GM19328 (cell line): ENCODE measurements around the gene DNAJB4.

Source experiments
- ATAC-seq: cut with Tn5 transposase; IDR thresholded peaks from one replicate; pipeline ENCODE4 v1.9.1; 2021; ENCODE audit warnings: mild to moderate bottlenecking, moderate library complexity; ENCODE audit not compliant: unreplicated experiment

The DNAJB4 gene

DNA sequence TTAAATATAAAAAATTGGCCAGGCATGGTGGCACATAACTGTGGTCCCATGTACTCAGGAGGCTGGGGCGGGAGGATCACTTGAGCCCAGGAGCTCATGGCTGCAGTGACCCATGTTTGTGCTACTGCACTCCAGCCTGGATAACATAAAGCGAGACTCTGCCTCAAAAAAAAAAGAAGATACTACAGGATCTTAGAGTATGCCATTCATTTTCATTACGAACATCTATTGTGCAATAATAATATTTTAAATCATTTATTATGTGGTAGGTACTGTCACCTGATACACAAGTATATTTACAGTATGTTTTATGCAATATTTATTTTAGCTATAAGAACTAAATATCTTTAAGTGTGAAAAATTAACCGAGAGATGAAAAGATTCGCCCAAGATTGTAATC lies 31.7 kb downstream of the DNAJB4 start:
- no peak for ATAC-seq

DNA sequence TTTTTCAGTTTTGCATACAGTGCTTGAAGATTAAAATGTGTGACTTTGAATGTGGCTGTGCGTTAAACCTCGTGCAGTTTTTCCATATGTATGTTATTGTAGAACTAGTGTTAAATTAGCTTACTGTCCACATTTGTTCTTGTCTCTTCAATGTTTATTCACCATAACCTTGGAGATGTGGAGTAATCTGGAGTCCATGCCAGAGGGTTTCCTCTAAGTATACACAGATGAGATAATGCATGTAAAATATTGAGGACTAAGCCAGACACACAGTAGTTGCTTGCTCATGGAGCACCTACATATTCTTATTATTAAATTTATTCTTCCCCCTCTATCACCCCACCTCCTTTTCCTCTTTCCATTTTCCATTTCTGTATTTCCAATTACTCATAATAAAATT lies 33.3 kb downstream of the DNAJB4 start:
- no peak for ATAC-seq

DNA sequence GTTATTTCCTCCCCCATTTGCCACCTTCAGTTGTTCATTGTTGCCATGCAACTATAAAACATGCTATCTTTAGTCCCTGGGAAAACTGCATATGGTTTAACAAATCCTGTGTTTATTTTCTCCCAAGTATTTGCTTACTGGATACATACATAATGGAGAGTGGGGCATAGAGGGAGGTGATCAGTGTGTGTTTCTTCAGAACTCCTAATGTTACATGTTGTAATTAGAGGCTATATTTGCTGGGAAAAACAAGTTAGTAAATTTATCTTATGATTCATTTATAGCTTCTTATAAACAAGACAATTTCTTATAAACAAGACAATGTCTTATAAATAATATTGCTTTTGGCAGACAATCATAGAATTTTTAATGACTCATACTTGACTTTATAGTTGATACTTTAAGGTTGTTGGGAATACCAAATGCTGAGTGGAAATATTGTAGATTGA lies 33.8 kb downstream of the DNAJB4 start:
- no peak for ATAC-seq

DNA sequence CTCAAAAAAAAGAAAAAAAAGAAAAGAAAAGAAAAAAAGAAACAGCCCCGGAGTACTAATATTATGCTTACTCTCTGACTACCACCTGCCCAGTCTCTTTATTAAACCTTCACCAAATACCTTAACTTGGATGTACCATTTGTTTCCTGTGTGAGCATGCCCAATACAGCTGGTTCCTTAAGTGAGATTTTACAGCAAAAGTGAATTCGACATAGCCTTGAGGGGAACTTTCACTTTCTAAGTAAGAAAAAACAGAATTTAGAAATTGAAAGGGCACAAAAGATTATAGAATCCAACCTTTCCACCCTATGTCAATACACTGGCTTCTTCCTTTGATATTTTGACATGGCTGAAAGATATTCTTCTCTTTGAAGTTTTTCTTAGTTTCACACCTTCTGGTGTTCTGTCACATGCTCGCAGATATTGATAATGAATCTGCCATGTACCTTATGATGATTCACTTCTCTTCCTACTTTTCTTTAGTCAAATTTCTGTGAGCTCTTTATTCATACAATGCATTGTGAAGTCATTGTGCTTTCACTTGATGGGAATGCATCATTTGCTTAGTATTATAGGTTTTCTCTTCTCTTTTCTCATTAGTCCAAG lies 35.8 kb downstream of the DNAJB4 start:
- no peak for ATAC-seq

DNA sequence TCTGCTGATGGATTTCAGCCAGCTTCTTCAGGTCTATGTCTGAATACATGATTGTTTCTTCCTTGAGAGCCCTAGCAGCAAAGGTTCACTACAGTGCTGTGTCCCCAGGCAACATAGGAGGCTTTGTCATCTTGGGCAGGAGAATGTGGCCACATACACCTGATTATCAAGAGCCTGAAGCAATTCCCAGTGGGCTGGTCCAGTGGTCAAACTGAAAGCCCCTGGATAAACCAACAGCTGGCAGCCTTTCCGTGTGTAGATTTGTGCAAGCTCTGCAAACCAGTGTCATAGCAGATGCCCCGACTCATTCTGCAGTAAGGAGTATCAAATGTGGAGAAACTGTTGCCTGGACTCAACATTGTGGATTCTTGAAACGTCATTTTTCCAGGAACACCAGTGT lies 38.7 kb downstream of the DNAJB4 start:
- ATAC-seq, result no peak

DNA sequence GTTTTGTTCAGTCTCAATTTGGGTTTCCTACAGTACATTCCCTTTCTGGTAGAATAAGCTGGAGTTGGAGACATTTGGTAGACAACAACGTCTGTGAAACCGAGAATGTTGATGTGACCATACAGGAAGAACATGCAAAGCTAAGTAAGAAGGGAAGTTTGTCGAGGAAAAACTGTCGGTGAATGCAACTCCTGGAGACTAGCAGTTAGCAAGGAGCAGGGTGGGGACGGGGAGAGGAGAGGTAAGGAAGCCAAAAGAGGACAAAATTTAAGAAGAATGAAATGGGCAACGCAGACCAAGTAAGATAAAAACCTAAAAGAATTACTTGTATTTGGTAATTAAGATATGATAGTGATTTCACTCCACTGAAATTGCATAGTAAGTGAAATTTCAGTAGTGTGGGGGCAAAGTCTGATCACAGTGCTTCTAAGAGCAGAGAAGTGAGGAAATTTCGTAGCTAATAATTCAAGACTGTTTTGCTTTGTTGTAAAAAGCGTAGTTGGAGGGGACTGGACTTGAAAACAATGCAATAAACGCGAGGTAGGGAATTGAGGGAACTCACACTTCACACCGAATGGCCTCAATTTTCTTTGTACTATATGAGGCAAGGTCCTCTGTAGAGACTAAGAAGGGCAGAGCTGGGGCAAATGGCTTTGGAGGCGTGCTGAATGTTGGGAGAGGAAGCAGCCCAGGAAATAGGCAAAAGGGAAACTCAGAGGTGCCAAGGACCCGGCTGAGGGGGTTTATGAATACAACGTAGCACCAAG lies 40.2 kb downstream of the DNAJB4 start:
- ATAC-seq, result no peak

DNA sequence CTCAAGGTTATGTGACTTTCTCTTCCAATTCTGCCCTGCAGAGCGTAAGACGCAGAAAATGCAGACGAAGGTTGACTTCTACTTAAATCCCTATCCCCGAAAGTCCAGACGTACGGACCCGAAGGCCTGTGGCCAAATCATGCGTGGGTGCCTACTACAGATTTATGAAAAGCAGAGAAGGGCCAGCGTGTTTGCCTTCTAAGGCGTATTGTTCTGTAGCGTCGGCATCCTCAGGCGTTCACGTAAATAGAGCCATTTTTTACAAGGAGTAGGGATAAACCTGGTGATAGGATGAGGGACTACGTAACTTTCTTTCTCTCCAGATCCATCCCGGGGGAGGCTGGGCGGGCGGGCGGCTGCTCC lies 40.8 kb downstream of the DNAJB4 start:
- no peak for ATAC-seq

DNA sequence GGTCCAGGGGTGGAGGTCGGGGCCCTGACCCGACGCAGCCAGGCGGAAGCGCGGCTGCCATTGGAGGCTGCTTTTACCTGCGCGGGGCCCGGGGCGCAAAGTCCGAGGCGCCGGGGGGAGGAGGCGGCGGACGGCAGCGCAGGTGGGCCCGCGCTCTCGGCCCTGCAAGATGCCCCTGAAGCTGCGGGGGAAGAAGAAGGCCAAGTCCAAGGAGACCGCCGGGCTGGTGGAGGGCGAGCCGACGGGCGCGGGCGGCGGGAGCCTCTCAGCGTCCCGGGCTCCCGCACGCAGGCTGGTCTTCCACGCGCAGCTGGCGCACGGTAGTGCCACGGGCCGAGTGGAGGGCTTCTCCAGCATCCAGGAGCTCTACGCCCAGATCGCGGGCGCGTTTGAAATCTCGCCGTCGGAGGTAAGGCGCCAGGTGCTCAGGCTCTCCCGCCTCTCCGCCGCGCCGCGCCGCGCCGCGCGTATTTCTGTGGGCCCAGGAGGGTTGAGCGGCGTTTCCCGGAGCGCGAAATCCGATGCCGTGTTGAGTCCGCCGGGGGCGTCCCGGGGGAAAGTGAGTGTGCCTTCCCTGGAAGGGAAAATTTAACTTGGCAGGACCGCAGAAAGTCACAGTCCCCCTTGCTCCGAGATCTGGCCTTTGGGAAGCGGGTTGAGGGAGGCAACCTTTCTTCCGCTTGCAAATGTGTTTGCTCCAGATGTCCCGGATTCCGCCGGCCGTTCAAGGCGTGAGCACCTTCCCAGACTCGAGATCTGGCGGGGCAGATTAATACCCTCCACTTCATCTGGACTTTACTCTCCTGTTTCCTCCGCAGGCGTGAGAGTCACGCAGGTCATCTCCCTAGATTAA lies 41.4 kb downstream of the DNAJB4 start, which contains the start of gene GIPC2:
Gene GIPC2, plus strand, starts transcription at position 41 of the 853 bp plus-strand sequence. Its CDS starts 129 bp downstream, at position 170.
- no peak for ATAC-seq

DNA sequence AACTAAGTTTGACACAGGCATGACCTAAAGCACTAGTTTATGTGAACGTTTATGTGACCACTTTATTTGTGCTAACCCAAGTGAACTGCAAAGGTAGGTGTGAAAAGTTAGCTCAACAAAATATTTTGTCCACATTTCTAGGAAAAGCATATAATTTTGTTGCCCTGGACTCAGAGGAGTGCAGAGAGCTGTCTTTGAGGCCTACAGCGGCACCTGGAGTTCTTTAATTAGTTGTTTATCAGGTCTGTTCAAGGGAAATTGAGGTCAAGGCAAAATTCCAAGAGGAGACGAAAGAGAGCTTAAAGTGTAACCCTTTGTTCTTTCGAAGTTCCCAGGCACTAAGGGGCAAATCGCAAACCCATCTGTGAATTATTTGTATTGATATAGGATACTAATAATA lies 42.4 kb downstream of the DNAJB4 start:
- no peak for ATAC-seq

DNA sequence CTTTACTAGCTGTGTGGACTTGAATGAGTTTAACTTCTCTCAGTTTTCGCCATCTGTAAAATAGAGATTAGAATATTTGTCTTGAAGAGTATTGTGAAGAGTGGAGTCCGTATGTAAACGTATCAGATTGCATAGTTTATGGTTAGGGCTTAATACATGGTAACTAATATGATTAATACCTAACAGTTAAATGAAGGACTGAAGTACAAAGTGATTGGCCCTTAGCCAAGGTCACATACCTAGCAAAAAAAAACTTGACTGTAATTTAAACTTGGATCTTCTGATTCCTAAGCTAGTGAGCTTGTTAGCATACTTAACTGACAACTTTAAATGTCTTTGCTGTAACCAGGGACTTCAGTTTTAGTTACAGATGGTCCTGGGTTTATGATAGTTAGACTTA lies 42.9 kb downstream of the DNAJB4 start:
- ATAC-seq, result no peak

DNA sequence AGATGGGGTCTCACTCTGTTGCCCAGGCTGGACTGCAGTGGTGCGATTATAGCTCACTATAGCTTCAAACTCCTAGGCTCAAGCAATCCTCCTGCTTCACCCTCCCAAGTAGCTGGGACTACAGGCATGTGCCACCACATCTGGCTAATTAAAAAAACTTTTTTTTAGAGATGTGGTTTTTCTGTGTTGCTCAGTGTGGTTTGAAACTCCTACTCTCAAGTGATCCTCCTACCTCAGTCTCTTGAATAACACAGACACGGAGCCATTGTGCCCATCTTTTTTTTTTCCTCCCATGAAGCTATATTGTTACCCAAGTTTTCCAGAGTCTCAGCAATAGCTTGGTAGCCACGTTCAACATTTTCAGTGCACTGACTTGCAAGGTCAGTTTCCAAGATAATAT lies 43.7 kb downstream of the DNAJB4 start:
- ATAC-seq, result no peak

DNA sequence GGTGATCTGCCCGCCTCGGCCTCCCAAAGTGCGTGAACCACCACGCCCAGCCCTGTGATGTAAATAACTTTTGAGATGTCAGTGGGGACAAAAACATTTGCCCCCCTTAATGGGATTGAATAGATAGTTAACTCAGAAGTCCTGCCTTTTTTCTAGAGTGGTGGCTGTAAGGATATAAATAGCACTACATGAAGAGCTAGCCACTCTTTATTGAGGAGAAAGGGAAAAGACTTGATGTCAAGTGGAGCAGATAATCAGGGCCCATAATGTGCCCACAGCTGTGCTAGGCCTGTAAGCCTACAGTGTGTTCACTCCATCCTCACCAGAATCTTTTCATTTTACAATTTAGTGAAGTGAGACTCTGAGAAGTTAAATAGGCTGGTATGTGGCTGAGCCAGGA lies 44.7 kb downstream of the DNAJB4 start:
- ATAC-seq, result no peak

DNA sequence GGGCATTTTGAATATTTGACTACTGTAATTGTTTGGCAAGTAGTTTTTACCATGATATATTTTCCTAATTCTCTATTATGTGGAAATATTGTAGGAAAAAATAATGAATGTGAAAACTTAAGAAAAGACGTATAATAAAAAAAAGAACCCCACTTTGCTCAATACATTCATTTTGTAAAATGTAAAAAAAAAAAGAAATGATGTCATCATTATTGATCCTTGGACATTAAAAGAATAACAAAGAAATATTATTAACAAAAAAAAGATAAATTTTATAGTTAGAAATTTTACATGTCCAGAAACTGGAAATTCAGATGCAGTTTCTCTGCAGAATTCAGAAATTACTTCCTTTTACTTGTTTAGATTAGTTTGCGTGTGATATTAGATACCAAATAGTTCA lies 46.3 kb downstream of the DNAJB4 start:
- ATAC-seq, result no peak

DNA sequence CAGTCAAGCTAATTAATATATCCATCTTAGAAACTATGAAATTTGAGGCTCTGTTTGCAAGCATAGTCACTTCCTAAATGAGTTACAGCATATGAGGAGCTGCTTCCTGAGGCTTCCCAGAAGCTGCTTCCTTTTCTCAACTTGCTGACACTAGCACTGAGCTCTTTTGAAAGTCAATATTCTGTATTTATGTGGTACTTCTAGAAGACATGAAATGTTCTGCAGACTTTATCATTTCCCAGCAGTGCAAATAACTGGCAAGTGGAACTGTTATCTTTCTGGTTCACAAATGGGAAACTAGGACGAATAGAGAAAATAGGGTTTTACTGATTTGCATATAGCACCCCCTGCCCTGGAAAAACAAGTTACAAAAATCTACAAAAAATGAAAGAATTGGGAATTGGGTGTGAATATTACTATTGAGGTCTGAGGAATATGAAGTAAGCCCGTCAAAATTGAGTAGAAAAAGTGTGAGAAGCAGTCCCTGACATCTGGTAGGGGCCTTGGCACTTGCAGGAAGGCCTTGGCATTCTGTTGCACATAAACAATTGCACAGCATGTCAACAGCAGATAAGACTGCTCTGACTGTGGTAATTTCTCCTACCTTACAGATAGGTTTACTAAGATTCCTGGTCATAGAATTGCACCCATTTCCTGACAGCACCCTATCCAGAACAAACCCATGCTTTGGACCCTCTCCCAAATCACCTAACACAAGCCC lies 48.1 kb downstream of the DNAJB4 start:
- ATAC-seq, result no peak

DNA sequence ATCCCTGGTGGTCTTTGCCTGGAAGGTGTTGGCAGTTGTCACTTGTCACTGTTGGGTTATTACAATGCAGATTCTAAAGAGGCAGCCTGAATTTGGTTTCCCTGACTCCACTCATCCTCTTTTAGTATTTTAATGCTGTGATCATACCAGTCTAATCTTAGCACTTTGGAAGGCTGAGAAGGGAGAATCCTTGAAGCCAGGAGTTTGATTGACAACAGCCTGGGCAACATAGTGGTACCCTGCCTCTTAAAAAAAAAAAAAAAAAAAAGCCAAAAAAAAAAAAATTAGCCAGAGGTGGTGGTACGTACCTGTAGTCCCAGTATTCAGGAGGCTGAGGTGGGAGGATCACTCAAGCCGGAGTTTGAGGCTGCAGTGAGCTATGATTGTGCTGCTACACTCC lies 48.8 kb downstream of the DNAJB4 start:
- no peak for ATAC-seq

DNA sequence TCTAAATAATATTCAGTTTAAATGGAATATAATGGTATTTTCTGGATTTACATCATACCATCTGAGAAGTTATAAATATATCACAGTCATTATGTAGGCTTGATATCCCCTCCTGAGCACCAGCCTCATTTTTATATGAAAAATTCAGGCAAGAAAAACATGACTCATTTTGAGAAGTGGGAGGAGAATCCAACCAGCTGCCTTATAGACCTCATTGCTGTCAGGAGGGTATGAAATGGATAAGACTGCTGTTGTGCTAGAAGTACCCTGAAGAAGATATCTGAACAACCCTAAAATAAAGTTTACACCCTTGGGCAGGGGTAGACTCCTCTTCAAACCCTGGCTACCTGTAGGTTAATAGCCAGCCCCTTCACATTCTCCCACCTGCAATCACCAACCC lies 49.8 kb downstream of the DNAJB4 start:
- ATAC-seq, result no peak

DNA sequence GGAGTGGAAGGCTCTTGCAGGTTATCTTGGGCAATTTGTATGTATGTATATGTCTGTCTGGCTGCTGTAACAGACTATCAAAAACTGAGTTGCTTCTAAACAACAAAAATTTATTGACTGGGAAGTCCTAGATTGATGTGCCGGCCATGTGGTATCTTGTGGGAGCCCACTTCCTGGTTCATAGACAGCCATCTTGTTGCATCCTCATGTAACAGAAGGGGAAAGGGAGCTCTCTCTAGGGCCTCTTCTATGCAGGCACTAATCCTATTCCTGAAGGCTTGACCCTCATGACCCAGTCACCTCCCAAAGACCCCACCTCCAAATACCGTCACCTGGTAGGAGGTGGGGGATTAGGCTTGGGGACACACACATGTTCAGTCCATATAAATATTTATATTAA lies 50.2 kb downstream of the DNAJB4 start:
- no peak for ATAC-seq

DNA sequence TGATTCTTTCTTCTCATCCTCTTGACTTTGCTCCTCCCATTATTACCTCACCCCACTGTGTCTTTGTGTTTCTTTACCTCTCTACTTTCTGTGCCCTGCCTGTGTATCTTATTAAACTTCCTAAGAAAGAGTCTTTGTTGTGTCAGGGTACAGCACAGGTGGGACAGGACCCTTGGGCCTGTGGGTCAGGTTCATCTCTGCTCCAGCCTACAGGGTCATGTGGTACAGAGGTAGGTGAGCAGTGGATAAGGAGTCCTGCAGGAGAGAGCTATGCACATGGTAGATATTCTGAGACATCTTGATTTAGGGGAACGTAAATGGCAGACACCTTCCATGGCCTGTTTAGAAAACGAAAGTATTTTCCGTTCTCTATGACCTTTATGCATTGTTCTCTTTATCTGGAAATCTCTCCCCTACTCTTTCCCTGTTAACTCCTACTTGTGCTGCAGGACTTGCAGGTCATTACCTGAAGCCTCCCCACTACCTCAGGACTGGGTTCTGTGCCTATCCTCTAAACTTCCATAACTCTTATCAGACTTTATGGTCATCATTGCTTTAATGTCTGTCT lies 50.9 kb downstream of the DNAJB4 start:
- ATAC-seq, result no peak

DNA sequence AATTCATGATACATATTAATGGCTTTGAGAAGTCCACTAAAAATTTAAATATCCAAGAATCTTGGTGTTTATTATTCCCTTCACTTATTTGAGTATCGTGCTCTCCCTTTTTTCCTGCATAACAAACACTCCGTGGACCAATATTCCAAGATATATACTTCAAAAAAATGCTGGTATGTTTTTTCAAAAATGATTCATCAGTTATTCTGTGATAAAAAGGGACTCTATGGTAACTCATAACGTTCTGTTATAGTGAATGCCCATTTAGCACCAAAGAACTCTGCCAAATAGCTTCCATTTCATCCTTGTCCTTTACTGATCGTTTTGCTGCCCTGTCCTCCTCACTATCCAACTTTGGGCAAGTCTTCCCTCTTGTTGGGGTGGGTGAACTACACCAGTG lies 53.9 kb downstream of the DNAJB4 start:
- no peak for ATAC-seq

DNA sequence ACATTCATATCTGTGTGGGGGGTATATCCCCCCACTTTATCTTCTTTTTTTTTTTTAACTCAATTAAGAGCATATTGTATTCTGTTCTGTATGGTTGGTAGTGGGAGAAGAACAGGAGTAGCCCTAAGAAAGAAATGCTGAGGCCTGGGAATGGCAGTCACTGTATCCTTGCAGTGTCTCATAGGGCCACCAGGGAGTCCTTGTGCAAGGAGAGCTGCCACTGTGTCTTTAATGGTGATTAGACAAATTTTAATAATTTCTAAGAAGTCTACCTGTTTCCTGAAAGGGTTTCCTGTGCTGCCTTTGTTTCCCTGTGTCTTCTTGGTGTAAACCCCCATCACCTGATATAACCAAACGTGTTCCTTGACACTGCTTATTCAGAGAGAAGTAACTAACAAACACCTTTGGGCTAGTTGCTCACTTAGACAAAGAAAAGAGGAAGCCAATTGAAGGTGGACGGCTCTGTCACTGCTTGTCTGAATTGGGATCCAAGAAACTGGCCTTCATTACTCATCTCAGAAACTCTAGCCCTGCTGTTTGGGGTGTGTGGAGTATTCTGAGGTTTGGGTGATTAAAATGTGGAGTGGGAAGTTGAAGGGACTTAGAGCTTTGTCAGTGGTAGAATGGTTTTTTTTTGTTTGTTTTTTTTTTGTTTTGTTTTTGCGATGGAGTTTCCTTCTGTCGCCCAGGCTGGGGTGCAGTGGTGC lies 56.3 kb downstream of the DNAJB4 start:
- peak; percentile 84 for ATAC-seq
